ENCODE results near the gene SLC1A7. TPM values are rescaled to one million over a fixed set of nuclear protein-coding genes. Genes with fewer than 3 reads are reported as not detected.
"Not testable (repeated sequence)": the region's sequence is repeated elsewhere in the genome, so short reads cannot be mapped to it uniquely, and the experiment has no call there.

SLC1A7 gene
- total and polyA plus RNA-seq, 2 donors (not counting 1 experiment from before 2014, with no cell fraction given) = 0.10 TPM; not detected in 1

- TF ChIP-seq CTCF (IDR thresholded peaks at IDR 0.05) = peak; percentile 25
- H3K4me2 ChIP-seq (replicated peaks; ENCODE audit: low read depth, low read length, poor library complexity, severe bottlenecking); H3K4me3 Mint-ChIP-seq; H3K4me3 ChIP-seq (ENCODE audit: control extremely low read depth in 1 of 5, extremely low read depth in 1 of 5, insufficient read depth in 1 of 5, low read depth in 2 of 5, low read length in 4 of 5); H3K27ac Mint-ChIP-seq; H3K27ac ChIP-seq (ENCODE audit: low read length in 2 of 2); H4K20me1 ChIP-seq (ENCODE audit: control insufficient read depth, insufficient read depth, low read length, poor library complexity, severe bottlenecking); H3K9me3 Mint-ChIP-seq (ENCODE audit: insufficient read depth); DNase-seq; ATAC-seq (ENCODE audit: low read depth); H3K79me2 ChIP-seq (ENCODE audit: control insufficient read depth, insufficient read depth, low read length); H3K4me1 Mint-ChIP-seq; H3K9ac ChIP-seq (ENCODE audit: low read length); H3K4me1 ChIP-seq (ENCODE audit: control insufficient read depth in 2 of 2, insufficient read depth in 2 of 2, low read length in 2 of 2); POLR2A ChIA-PET; intact Hi-C loops (cut with micrococcal nuclease); H2AFZ ChIP-seq (ENCODE audit: insufficient read depth, low read depth, low read length, poor library complexity, severe bottlenecking); H3K36me3 ChIP-seq (replicated peaks in 1 of 2; ENCODE audit: control extremely low read depth in 1 of 2, control insufficient read depth in 1 of 2, extremely low read depth in 1 of 2, insufficient read depth in 2 of 2, low read length in 1 of 2): not testable (repeated sequence)
- no CpG with 5 or more reads among the region's 2 CpGs for WGBS (ENCODE audit: insufficient coverage)
- CTCF ChIA-PET = interaction anchor here (1.1 to 1.8 kb wide), 5 partner anchors 11 to 1290 kb away, joined by 3 to 10 read pairs (median 4); partner anchors contain the start of gene CPT2
- peaks cover 0 to 17% (median 2%) of the 10 kb centered on the region in 3 donors for H3K9me3 ChIP-seq (ENCODE audit: control extremely low read depth in 1 of 3, control insufficient read depth in 2 of 3, insufficient read depth in 1 of 3, low read length in 2 of 3)
- H3K27me3 Mint-ChIP-seq = peaks cover 25% of the 10 kb centered on the region
- H3K27me3 ChIP-seq (replicated peaks in 1 of 4; ENCODE audit: control extremely low read depth in 1 of 4, control insufficient read depth in 3 of 4, insufficient read depth in 4 of 4, low read length in 3 of 4) = peaks cover 0 to 20% (median 11%) of the 10 kb centered on the region in 4 experiments
Observed at GRCh38 chr1:53185955-53186297, 43.5 kb upstream of the SLC1A7 start.

GRCh38 chr1:53183095-53183990, 40.9 kb upstream of the SLC1A7 start:
- Histone ChIP-seq H3K9me3 (ENCODE audit: control extremely low read depth in 1 of 3, control insufficient read depth in 2 of 3, insufficient read depth in 1 of 3, low read length in 2 of 3) (peaks cover 0 to 17% (median 2%) of the 10 kb centered on the region in 3 donors), H3K79me2 (ENCODE audit: control insufficient read depth, insufficient read depth, low read length) (no peaks in the 10 kb centered on the region), H3K27ac (ENCODE audit: low read length in 2 of 2) (no peak overlapping the region), H3K27me3 (replicated peaks in 1 of 4; ENCODE audit: control extremely low read depth in 1 of 4, control insufficient read depth in 3 of 4, insufficient read depth in 4 of 4, low read length in 3 of 4) (peaks cover 0 to 25% (median 11%) of the 10 kb centered on the region in 4 experiments), H4K20me1 (ENCODE audit: control insufficient read depth, insufficient read depth, low read length, poor library complexity, severe bottlenecking) (no peaks in the 10 kb centered on the region), H3K36me3 (replicated peaks in 1 of 2; ENCODE audit: control extremely low read depth in 1 of 2, control insufficient read depth in 1 of 2, extremely low read depth in 1 of 2, insufficient read depth in 2 of 2, low read length in 1 of 2) (no peaks in the 10 kb centered on the region), H3K4me2 (replicated peaks; ENCODE audit: low read depth, low read length, poor library complexity, severe bottlenecking) (no peak overlapping the region), H3K9ac (ENCODE audit: low read length) (no peak overlapping the region), H2AFZ (ENCODE audit: insufficient read depth, low read depth, low read length, poor library complexity, severe bottlenecking) (no peak overlapping the region), H3K4me3 (ENCODE audit: control extremely low read depth in 1 of 5, extremely low read depth in 1 of 5, insufficient read depth in 1 of 5, low read depth in 2 of 5, low read length in 4 of 5) (no peak overlapping the region), H3K4me1 (ENCODE audit: control insufficient read depth in 2 of 2, insufficient read depth in 2 of 2, low read length in 2 of 2) (peaks cover 0 to 6% of the 10 kb centered on the region in 2 donors)
- no peak for DNase-seq
- no peak overlapping the region for H3K27ac Mint-ChIP-seq
- intact Hi-C loops (cut with micrococcal nuclease) = loop anchor here (5.0 kb wide), 1 partner anchor 209 kb away; no protein-coding TSS in a partner anchor
- H3K27me3 Mint-ChIP-seq = peaks cover 32% of the 10 kb centered on the region
- WGBS (ENCODE audit: insufficient coverage) = 89% methylated on average over 4 of the region's 6 CpGs
- no peak overlapping the region for H3K4me3 Mint-ChIP-seq
- ChIA-PET CTCF (interaction anchor here (0.7 to 3.5 kb wide), 8 partner anchors 8 to 484 kb away, joined by 3 to 27 read pairs (median 4); partner anchors contain the start of gene CPT2), POLR2A (no interaction called here)
- ATAC-seq (ENCODE audit: low read depth) = no peak
- TF ChIP-seq EZH2 (IDR thresholded peaks at IDR 0.05; ENCODE audit: borderline replicate concordance, insufficient read depth, low read depth, low read length, poor library complexity, severe bottlenecking) (no peak), CTCF (IDR thresholded peaks at IDR 0.05) (no peak)
- no peaks in the 10 kb centered on the region for H3K4me1 Mint-ChIP-seq
- no peaks in the 10 kb centered on the region for H3K9me3 Mint-ChIP-seq (ENCODE audit: insufficient read depth)
